ENCODE data around the gene VCAM1.
"Not testable (repeated sequence)": the region's sequence is repeated elsewhere in the genome, so short reads cannot be mapped to it uniquely, and the experiment has no call there.

Gene VCAM1

DNA sequence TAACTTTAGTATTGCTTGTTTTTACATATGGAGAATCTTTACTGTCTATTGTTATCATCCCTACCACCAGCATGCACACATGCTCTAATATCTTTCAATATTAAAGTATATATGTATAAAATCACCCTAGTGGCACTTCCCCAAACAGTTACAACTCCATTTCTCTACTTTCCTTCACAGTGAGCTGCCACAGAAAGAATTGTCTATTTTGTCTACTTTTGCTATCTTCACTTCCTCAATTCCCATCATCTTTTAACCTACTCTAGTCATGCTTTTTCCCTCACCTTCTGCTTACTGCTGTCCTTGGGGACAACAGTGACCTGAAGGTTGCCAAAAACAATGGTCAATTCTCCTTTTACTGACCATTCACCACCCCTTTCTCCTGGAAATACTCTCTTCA lies 59.2 kb downstream of the VCAM1 start:
- no peak for DNase-seq (ENCODE audit: low read depth)

DNA sequence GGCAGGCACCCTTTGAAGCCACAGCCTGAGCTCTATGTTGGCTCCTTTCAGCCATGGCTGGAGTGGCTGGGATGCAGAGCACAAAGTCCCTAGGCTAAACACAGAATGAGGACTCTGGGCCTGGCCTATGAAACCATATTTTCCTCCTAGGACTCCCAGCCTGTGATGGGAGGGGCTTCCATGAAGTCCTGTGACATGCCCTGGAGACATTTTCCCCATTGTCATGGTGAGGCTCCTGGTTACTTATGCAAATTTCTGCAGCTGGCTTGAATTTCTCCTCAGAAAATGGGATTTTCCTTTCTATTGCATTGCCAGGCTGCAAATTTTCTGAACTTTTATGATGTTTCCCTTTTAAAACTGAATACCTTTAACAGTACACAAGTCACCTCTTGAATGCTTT lies 61.3 kb downstream of the VCAM1 start:
- no peak for DNase-seq (ENCODE audit: low read depth)

DNA sequence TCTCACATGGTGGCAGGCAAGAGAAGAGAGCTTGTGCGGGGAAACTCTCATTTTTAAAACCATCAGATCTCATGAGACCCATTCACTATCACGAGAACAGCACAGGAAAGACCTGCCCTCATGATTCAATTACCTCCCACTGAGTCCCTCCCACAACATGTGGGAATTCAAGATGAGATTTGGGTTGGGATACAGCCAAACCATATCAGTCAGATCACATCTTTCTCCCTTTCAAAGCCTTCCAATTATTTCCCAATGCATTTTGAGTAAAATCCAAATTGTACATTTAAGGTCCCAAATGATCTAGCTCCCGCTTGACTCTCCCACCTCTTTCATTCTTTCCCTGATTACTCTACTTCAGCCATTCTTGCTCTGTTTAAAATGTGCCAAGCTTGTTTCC lies 62.2 kb downstream of the VCAM1 start:
- not testable (repeated sequence) for DNase-seq (ENCODE audit: low read depth)

GRCh38 chr1:100782473-100783039 lies 63.0 kb downstream of the VCAM1 start:
- DNase-seq (ENCODE audit: low read depth), result no peak

- DNase-seq (ENCODE audit: low read depth), result no peak
Measured at GRCh38 chr1:100785470-100786052, 66.0 kb downstream of the VCAM1 start.

- DNase-seq (ENCODE audit: low read depth), result no peak
Measured at GRCh38 chr1:100786870-100787269, 67.3 kb downstream of the VCAM1 start.

Data from stimulated activated CD8-positive, alpha-beta memory T cell treated with anti-CD3 and anti-CD28 coated beads, Interleukin-15, amount 100 ng/mL, for 1 hour (primary cell).